Stimulated activated CD4-positive, alpha-beta T cell treated with anti-CD3 and anti-CD28 coated beads, TNF-alpha, amount 100 ng/mL, for 48 hours (primary cell): ENCODE results near the gene ADPGK.
"Not testable (repeated sequence)": the region's sequence is repeated elsewhere in the genome, so short reads cannot be mapped to it uniquely, and the experiment has no call there.

Experiments
- DNase-seq, 3 donors: peaks; one replicate each; pipeline ENCODE4 v3.0.0-alpha.2; 2020; ENCODE audit warnings: low read depth in 3 of 3

Gene ADPGK

DNA sequence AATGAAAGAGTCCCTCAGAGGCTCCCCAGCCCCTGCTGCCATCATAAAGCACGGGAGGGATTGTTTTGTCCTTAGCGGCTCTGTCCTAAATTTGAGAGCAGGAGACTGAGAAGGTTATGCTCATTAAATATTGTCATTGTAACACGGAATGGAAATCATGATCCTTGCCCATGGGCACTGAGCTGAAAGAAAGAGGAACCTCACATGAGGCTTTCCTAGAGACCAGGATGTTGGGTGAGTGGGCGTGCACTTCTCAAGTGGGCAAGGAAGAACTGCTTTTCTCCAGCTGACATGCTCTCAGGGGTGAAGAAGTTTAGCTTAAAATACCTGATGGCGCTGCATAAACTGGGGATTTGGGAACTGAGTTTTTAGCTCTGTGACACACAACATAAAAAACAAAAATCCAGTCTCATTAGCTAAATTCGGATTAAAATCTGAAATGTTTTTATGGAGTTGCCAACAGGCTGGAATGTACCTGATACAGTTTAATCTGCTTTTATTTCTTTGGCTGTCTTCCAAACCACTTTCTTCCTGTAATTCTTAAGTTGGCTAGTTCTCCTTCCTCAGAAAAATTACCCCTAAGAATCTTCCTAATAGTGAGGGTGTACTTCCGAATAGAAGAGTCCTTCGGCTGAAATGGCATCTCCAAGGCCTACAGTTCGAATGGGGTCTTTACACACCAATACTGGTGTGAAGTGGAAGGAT is 31.7 kb downstream of the ADPGK start:
- DNase-seq: no peak

DNA sequence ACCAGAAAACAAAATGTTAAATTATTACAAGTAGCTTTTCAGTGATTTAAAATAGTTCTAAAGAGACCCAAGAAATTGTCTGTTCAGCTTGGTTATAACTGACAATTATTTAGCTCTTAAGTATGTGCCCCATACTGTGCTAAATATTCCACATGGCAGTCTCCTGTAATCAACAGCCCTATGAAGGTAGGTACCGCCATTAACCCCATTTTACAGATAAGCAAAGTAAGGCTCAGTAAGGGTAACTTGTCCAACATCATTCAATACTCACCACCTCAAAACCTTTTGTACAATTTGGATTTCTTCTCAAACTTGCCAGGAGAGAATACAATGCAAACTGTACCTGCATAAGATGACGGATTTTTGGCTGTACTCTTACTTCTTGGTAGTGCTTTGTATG is 33.9 kb downstream of the ADPGK start:
- no peak for DNase-seq

DNA sequence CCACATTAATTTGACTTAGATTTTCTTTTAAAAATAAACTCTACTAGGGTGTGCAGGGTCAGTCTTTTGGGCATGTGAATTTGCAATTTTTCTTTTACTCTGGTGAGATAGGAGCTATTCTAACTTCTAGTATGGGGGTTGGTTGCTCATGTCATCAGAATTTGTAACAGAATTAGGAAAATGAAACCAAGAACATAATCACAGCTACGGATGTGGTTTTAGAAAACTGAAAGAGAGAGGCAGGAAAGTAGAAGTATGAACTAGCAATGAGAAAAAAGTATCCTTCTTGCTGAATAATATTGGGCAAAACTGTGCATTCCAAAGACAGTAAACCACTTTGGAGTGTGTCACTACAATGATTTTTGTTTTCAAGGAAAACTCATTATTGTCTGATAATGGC is 43.3 kb downstream of the ADPGK start:
- no peak for DNase-seq

DNA sequence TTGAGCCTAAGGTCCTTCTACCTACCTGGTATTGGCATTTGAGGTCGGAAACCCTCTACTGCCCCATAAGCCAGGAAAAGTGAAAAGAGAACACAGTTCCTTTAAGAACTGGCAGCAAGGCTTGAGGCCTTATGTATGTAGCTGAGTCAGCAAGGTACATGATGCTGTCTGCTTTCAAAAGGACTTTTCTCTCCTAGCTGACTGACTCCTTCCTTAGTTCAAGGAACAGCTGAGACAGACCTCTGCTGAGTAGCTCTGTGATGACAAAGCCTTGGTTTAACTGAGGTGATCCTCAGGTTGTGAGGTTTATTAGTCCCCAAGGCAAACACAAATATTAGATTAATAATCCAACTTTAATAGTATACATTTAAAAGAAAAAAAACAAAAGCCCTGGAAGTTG is 45.8 kb downstream of the ADPGK start:
- DNase-seq: no peak

DNA sequence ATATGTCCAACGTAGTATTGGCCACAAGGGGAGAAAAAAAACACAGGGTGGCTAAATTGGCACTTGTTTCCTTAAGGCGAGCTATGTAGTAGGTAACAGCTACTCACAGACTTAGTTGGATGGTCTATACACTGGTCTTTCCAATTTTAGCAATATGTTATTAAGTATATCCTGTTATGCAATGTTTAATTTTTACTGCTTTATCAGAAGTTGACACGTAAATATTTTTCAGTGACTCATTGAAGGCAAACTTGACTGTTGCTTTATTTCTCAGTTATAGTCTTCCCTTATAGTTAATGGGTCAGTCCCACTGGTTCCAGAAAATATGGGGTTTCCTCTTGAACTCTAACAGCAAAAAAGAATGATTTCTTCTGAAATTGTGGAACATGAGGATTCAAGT is 46.5 kb downstream of the ADPGK start:
- DNase-seq: no peak

DNA sequence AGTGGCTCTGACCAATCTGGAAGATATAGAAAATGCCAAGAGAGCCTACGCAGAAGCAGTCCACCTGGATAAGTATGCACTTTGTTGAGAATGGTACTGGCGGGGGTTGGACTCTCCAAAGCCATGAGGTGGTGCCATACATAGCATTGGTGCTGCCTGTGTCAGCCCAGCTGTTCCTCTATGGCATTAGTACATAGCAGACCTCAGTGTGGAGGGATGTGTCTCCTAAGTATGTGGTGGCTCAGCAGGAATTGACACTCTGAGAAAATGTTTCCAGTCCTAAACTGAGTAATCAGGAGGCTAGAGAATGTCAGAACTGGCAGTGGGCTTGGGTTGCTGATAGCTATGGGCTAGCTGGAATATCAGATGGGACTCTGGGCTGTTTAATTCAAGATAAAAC is 48.4 kb downstream of the ADPGK start:
- DNase-seq: no peak

DNA sequence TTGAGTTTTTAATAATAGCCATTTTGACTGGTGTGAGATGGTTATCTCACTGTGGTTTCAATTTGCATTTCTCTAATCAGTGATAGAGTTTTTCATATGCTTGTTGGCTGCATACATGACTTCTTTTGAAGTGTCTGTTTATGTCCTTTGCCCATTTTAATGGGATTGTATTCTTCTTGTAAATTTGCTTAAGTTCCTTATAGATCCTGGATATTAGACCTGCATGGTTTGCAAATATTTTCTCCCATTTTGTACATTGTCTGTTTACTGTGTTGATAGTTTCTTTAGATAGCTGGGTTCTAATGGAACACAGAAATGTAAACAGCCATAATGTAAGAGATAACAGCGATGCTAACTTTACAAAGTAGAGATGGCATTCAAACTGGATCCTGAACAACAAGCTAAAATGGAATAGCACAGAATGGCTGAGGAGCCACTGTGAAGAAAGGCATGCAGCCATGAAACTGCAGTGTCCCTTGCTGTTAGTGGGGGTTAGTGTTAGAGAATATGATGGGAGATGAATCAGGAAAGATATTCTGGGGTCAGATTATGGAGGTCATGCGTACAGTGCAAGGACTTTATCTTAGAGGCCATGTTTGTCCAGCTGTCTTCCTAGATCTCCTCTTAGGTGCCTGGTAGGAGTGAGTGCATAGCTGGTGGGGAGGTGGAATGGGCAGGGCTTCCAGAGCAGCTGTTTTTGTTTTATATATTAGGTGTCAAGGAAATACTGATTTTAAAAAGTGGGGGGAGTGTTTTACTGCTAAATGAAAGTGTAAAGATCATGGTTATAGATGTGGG is 49.4 kb downstream of the ADPGK start:
- no peak for DNase-seq

DNA sequence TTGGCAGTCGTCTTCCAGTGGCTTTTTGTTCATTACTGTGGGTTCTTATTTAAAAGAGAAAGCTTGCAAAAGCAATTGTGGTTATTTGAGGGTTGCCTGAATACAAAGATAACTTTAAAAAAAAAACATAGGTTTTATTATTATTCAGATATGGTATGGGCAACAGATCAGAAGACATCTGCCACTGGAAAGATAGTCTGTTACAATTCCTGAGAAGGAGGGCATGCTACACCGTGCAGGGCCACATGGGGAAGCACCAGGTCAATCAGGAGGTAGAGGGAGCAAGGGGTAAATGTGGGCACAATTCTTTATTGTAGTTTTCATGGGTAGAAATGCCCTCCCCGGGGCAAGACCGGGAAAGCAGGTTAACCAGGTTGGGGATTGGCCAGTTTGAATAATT is 51.0 kb downstream of the ADPGK start:
- DNase-seq: no peak

DNA sequence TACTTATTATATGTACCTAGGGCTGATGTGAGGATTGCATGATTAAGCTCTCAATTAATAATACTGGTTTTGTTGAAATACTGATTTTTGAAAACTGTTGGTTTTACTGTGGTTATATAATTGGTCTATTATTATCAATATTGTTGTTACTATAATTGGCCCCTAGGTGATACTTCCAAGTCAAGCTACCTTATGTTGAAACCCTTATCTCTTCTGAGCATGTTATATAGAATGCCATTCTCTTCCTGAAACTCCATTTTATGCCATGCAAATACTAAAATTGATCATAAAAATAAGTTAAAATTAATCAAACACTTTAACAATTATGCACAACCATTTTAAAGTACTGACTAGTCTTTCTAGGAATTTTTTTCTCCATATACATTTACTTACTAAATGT is 51.5 kb downstream of the ADPGK start:
- DNase-seq: no peak

DNA sequence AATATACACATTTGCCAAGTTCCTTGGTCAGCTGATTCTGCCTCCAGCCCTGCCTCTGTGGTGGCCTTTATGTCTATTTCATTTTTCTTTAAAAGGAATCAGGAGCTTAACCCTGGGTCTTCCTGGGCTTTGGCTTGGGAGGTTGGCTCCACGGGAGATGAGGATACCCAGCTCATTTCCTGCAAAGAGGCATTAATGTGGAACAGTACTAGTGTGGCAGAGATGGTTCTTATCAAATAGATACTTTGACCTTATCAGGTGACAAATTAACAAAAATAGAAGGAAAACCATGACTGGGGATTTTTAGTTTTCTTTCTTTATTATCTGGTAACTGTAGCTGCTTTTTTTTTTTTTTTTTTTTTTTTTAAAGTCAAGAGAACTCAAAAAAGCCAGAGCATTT is 54.7 kb downstream of the ADPGK start:
- no peak for DNase-seq

DNA sequence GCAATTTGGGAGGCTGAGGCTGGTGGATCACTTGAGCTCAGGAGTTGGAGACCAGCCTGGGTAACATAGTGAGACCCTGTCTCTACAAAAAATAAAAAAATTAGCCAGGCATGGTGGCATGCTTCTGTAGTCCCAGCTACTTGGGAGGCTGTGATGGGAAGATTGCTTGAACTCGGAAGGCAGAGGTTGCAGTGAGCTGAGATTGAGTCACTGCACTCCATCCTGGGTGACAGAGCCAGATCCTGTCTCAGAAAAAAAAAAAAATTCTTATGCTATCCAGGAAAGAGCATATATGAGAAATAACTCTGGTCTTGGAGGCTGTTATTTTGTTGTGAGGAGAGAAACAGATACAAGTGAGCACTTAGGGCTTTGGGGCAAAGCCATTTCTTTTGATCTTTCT is 55.3 kb downstream of the ADPGK start:
- DNase-seq: not testable (repeated sequence)

DNA sequence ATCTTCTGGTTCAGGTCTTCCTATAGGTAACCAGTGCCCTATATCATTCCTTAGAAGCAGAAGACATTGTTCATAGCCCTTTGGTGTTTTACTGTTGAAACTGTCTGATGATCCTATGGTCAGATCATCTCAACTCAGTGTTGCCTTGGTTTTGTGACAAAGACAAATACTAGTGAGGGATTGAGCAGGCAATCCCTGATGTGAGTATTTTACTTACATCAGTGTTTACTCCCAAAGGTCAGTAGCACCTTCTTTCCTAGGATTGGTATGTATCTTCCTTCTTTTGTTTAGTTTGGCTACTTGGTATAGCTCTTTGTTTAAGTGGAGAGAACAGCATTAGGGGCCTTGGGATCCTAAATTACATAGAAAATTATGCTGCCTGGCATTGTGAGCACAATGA is 56.4 kb downstream of the ADPGK start:
- DNase-seq: no peak

DNA sequence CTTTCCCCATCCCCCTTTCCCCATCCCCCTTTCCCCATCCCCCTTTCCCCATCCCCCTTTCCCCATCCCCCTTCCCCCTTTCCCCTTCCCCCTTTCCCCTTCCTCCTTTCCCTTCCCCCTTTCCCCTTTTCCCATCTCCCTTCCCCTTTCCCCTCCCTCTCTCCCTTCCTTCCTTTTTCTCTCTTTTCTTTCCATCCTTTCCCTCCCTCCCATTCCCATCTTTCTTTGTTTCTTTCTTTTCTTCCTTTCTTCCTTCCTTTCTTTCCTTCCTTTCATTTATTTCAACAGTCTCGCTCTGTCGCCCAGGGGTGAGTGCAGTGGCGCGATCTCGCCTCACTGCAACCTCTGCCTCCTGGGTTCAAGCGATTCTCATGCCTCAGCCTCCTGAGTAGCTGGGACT is 57.7 kb downstream of the ADPGK start:
- DNase-seq: not testable (repeated sequence)

DNA sequence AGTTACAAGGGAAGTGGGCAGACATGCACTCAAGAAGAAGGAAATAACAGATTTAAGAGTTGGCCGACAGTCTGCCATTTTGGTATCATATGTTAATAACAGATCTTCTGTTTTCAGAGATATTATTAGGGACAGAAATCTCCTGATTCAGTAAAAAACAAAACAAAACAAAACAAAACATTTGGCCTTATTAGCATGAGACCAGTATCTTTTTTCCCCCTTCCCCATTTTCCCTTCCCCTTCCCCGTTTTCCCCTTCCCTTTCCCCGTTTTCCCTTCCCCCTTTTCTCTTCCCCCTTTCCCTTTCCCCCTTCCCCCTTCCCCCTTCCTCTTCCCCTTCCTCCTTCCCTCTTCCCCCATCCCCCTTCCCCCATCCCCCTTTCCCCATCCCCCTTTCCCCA is 58.1 kb downstream of the ADPGK start:
- no peak for DNase-seq

DNA sequence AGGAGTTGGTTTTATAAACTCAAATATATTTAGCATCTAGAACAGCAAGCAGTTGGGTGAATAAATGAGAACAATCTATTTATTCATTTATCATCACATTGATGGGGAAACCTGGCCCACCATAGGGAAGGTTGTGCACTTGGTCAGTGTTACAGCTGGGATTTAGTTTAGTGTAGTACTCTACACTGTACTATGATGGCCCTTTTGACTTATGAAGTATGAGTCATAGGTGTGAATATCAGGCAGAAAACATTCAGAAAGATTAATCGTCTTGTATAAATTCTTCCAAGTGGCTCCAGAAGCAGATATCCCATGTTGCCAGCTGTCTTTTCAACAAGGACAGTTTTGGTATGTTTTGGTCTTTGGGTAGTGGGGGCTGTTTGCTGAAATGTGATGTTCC is 59.5 kb downstream of the ADPGK start:
- DNase-seq: no peak

DNA sequence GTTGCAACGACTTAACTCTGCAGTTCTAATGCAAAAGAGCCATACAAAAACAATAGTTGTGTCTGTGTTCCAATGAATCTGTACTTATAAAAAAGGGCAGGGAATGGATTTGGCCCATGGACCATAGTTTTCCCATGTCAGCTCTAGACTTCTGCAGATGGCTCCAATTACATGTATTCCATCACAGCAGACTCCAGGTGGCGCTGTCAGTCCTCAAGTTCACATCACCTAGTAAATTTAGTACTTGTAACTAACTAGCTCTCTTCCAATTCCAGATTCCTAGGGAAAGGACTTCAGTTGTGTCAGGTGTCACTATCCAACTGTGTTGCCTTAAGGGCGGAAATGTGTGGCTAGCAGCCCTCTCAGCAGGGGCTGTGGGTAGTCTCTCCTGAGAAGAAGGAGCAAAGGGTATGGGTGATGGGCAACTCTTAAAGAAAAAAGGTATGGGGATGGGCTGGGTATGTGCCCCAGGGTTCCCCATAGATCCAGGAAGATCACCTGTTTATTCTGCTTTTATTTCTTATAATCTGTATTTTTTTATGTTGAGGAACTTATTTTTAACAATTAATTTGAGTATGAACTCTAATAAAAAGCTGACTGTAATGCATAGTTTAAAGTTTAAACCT is 61.4 kb downstream of the ADPGK start:
- peak; percentile 31 to 58 (median 49) for DNase-seq

DNA sequence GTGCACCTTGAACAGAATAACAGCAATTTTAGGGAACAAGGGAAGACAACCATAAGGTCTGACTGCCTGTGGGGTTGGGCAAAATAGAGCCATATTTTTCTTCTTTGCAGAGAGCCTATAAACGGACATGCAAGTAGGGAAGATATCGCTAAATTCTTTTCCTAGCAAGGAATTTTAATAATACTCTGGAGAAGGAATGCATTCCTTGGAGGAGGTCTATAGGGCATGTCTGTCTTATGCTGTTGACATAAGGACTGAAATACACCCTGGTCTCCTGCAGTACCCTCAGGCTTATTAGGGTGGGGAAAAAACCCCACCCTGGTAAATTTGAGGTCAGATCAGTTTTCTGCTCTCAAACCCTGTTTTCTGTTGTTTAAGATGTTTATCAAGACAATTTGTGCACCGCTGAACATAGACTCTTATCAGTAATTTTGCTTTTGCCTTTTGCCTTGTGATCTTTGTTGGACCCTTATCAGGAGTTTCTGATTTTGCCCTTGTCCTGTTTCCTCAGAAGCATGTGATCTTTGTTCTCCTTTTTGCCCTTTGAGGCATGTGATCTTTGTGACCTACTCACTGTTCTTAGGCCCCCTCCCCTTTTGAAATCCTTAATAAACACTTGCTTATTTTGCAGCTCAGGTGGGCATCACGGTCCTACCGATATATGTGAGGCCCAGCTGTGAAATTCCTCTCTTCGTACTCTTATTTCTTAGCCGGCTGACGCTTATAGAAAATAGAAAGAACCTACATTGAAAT is 74.8 kb downstream of the ADPGK start:
- DNase-seq: not testable (repeated sequence)

DNA sequence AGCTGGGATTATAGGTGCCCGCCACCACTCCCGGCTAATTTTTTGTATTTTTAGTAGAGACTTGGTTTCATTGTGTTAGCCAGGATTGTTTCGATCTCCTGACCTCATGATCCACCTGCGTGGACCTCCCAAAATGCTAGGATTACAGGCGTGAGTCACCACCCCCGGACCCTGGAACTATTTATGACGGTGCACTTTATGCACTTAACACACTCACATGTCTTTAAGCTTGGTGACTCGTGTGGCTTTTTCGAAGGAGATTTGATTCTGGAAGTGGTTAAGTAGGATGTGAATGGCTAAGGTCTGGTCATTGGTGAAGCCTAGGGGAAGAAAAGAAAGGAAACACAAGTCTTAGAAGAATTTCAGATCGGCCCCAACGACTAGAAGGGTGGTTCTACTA is 77.3 kb downstream of the ADPGK start:
- no peak for DNase-seq
